Liver (tissue), 9 donors: ENCODE results near the gene RB1. TPM values are rescaled to one million over a fixed set of nuclear protein-coding genes. Genes with fewer than 3 reads are reported as not detected.

Experiments used
- DNase-seq: peaks from one replicate; pipeline ENCODE4 v3.0.0-alpha.2; 2017; ENCODE audit warnings: low spot score
- H3K27ac ChIP-seq, 2 donors: one replicate each; pipeline ENCODE4 v1.7.0; 2013; ENCODE audit warnings: inconsistent platforms in 2 of 2, low read length in 2 of 2, control low read depth in 1 of 2, low read depth in 1 of 2, mild to moderate bottlenecking in 1 of 2
- H3K27me3 ChIP-seq, 4 donors: one replicate each; pipeline versions ENCODE4 v1.6.1 to v1.7.0; 2013; ENCODE audit warnings: low read length in 3 of 4, inconsistent platforms in 1 of 4, mild to moderate bottlenecking in 1 of 4, moderate library complexity in 1 of 4; ENCODE audit not compliant: control insufficient read depth in 4 of 4, insufficient read depth in 4 of 4
- H3K36me3 ChIP-seq, 4 donors: one replicate each; pipeline versions ENCODE4 v1.6.1 to v1.7.0; 2013; ENCODE audit warnings: low read length in 3 of 4, mild to moderate bottlenecking in 3 of 4, low read depth in 1 of 4, moderate library complexity in 1 of 4; ENCODE audit not compliant: control insufficient read depth in 4 of 4, insufficient read depth in 3 of 4
- H3K4me1 ChIP-seq, 4 donors: one replicate each; pipeline versions ENCODE4 v1.6.1 to v1.7.0; 2013; ENCODE audit warnings: low read length in 3 of 4, mild to moderate bottlenecking in 3 of 4, moderate library complexity in 1 of 4; ENCODE audit not compliant: control insufficient read depth in 4 of 4, insufficient read depth in 4 of 4
- H3K4me3 ChIP-seq, 3 donors: one replicate each; pipeline versions ENCODE4 v1.6.1 to v1.7.0; 2013; ENCODE audit warnings: low read length in 3 of 3, control low read depth in 1 of 3, low read depth in 1 of 3, mild to moderate bottlenecking in 1 of 3
- H3K9ac ChIP-seq, 2 donors: one replicate each; pipeline ENCODE4 v1.7.0; 2013; ENCODE audit warnings: low read length in 2 of 2, mild to moderate bottlenecking in 2 of 2, moderate library complexity in 2 of 2, control low read depth in 1 of 2, low read depth in 1 of 2
- H3K9me3 ChIP-seq, 4 donors: one replicate each; pipeline versions ENCODE4 v1.6.1 to v1.7.0; 2013; ENCODE audit warnings: low read length in 3 of 4; ENCODE audit not compliant: control insufficient read depth in 4 of 4
- ATF3 ChIP-seq: IDR thresholded peaks from 2 replicates; pipeline ENCODE4 v1.6.1; 2016; ENCODE audit warnings: antibody characterized with exemption
- CTCF ChIP-seq: fragments of 150-350 bp; IDR thresholded peaks from 2 replicates; pipeline ENCODE4 v1.5.1; 2017; ENCODE audit warnings: improper control_type of control experiment, low read depth, low read length; ENCODE audit not compliant: missing input control
- GABPA ChIP-seq, 2 donors: IDR thresholded peaks in 1 of 2; conservative IDR thresholded peaks in 1 of 2; 2 replicates each; pipeline ENCODE4 v1.6.1; 2016; ENCODE audit warnings: antibody characterized with exemption in 2 of 2, mild to moderate bottlenecking in 1 of 2, moderate library complexity in 1 of 2
- HNF4A ChIP-seq, 2 donors: conservative IDR thresholded peaks; 2 replicates each; pipeline ENCODE4 v1.6.1; 2016; ENCODE audit warnings: antibody characterized with exemption in 2 of 2, mild to moderate bottlenecking in 2 of 2
- HNF4G ChIP-seq: IDR thresholded peaks from 2 replicates; pipeline ENCODE4 v1.6.1; 2016; ENCODE audit warnings: antibody characterized with exemption
- NR2F2 ChIP-seq: IDR thresholded peaks from 2 replicates; pipeline ENCODE4 v1.6.1; 2016; ENCODE audit warnings: antibody characterized with exemption
- RAD21 ChIP-seq, 2 donors: IDR thresholded peaks; 2 replicates each; pipeline ENCODE4 v1.6.1; 2016; ENCODE audit warnings: antibody characterized with exemption in 2 of 2, mild to moderate bottlenecking in 2 of 2
- REST ChIP-seq: IDR thresholded peaks from 2 replicates; pipeline ENCODE4 v1.6.1; 2016; ENCODE audit warnings: antibody characterized with exemption, mild to moderate bottlenecking
- ZBTB33 ChIP-seq: IDR thresholded peaks from 2 replicates; pipeline ENCODE4 v1.6.1; 2016; ENCODE audit warnings: antibody characterized with exemption
- WGBS: extraction: QIAGEN DNeasy Blood & Tissue Kit; methylation state at CpG from one replicate; pipeline ENCODE4 v1.1.7; 2013; 5-methylcytosine and 5-hydroxymethylcytosine counted together
- polyA plus RNA-seq, 2 donors: library from polyadenylated mRNA; stranded (reverse) in 1 of 2; unstranded in 1 of 2; fragments of 200-250 nt in 1 of 2; fragments of >200 nt in 1 of 2; fragmentation: Nextera tagmentation in 1 of 2; extraction: Ambion mirVana in 1 of 2; gene quantifications; one replicate each; pipeline versions ENCODE4 v1.2.1 to v1.2.3, GENCODE V29; 2013 to 2015
- total RNA-seq, 2 donors: library from RNA; depleted of rRNA; stranded (reverse); fragments of >200 nt; gene quantifications; one replicate each; pipeline ENCODE4 v1.2.3, GENCODE V29; 2014
- donor health status: healthy.
- donor health status: healthy.
- donor health status: healthy.
- donor health status: healthy.
- donor health status: healthy.

RB1 gene
- total and polyA plus RNA-seq, 4 donors: 6.6 to 30.6 (median 8.9) TPM

GRCh38 chr13:48494874-48495273 is 191.3 kb downstream of the RB1 start:
- no peak for TF ChIP-seq CTCF
- TF ChIP-seq REST: no peak
- Histone ChIP-seq H3K27ac (no peak overlapping the region), H3K36me3 (peaks cover 0 to 4% (median under 1%) of the 10 kb centered on the region in 4 donors), H3K9ac (no peak overlapping the region), H3K27me3 (no peaks in the 10 kb centered on the region), H3K4me1 (peaks cover 4 to 11% (median 9%) of the 10 kb centered on the region in 4 donors), H3K9me3 (no peaks in the 10 kb centered on the region), H3K4me3 (no peak overlapping the region)
- no peak for DNase-seq
- WGBS: 79% methylated on average over 1 of the region's 1 CpG

- Histone ChIP-seq H3K36me3 (peaks cover 0 to 5% (median 2%) of the 10 kb centered on the region in 4 donors), H3K27ac (no peak overlapping the region), H3K27me3 (no peaks in the 10 kb centered on the region), H3K9me3 (no peaks in the 10 kb centered on the region), H3K4me3 (no peak overlapping the region), H3K9ac (no peak overlapping the region), H3K4me1 (peaks cover 4 to 11% (median 9%) of the 10 kb centered on the region in 4 donors)
- no peak for DNase-seq
- 88% methylated on average over 7 of the region's 7 CpGs for whole genome bisulfite sequencing
- TF ChIP-seq NR2F2 (no peak), RAD21 (IDR thresholded peaks at IDR 0.05) (no peak), ATF3 (no peak), ZBTB33 (no peak), HNF4A (conservative IDR thresholded peaks at IDR 0.05) (no peak), GABPA (IDR thresholded peaks at IDR 0.05 in 1 of 2, conservative IDR thresholded peaks at IDR 0.05 in 1 of 2) (no peak), HNF4G (no peak)
Observed at GRCh38 chr13:48496271-48497161, 193.0 kb downstream of the RB1 start.
